ENCODE measurements around the gene NCOA5.

DNA sequence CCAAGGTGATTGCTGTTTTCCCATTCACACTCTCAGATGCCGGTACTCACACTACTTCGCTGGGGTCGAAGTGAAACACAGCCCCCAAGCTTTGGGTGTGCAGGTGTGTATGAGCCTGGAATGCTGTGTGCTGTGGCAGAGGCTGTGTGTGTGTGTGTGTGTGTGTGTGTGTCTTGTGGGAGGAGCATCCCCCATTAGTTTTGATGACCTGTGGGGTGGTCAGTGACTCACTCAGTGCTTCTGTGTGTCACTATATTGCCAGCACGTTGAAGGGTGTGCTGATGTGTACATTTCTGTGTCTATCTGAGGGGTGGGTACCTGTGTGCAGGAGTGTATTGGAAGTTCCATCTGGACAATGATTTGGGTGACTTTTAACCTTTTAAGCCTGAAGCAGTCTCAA is 65.8 kb downstream of the NCOA5 start:
- TF ChIP-seq CTCF (IDR thresholded peaks at IDR 0.05) (no peak), POLR2A (IDR thresholded peaks at IDR 0.05) (no peak)

All from body of pancreas (tissue), 4 donors.